Small intestine (tissue), 7 donors: ENCODE results near the gene PIK3C2A. TPM values are rescaled to one million over a fixed set of nuclear protein-coding genes. Genes with fewer than 3 reads are reported as not detected.

Experiments
- DNase-seq, 2 donors: peaks; one replicate each; pipeline versions ENCODE4 v3.0.0 to v3.0.0-alpha.2; 2013
- FAIRE-seq: peaks from 2 replicates; lab custom pipeline; 2012; peaks lifted over from hg19 to GRCh38; lab: Jason Lieb, UNC
- H3K27ac ChIP-seq, 3 donors: one replicate each; pipeline ENCODE4 v1.5.1; 2013; ENCODE audit warnings: low read length in 2 of 3, mild to moderate bottlenecking in 2 of 3, control low read depth in 1 of 3, inconsistent platforms in 1 of 3, low read depth in 1 of 3, moderate library complexity in 1 of 3
- H3K27me3 ChIP-seq, 3 donors: one replicate each; pipeline ENCODE4 v1.6.1; 2013; ENCODE audit warnings: low read length in 3 of 3, inconsistent platforms in 1 of 3; ENCODE audit not compliant: control insufficient read depth in 3 of 3, insufficient read depth in 3 of 3
- H3K36me3 ChIP-seq, 3 donors: one replicate each; pipeline ENCODE4 v1.6.1; 2013; ENCODE audit warnings: low read length in 3 of 3, inconsistent platforms in 1 of 3, low read depth in 1 of 3, mild to moderate bottlenecking in 1 of 3, moderate library complexity in 1 of 3; ENCODE audit not compliant: control insufficient read depth in 3 of 3, insufficient read depth in 2 of 3
- H3K4me1 ChIP-seq, 3 donors: one replicate each; pipeline ENCODE4 v1.6.1; 2013; ENCODE audit warnings: low read length in 2 of 3, inconsistent platforms in 1 of 3, low read depth in 1 of 3, mild to moderate bottlenecking in 1 of 3, moderate library complexity in 1 of 3; ENCODE audit not compliant: control insufficient read depth in 3 of 3, insufficient read depth in 2 of 3
- H3K4me3 ChIP-seq, 3 donors: one replicate each; pipeline ENCODE4 v1.5.1; 2013; ENCODE audit warnings: low read length in 3 of 3, control low read depth in 1 of 3, inconsistent platforms in 1 of 3, low read depth in 1 of 3, mild to moderate bottlenecking in 1 of 3, moderate library complexity in 1 of 3
- H3K9me3 ChIP-seq, 2 donors: one replicate each; pipeline ENCODE4 v1.6.1; 2013; ENCODE audit warnings: low read depth in 1 of 2, low read length in 1 of 2; ENCODE audit not compliant: control insufficient read depth in 2 of 2, insufficient read depth in 1 of 2
- WGBS, 3 donors: extraction: QIAGEN DNeasy Blood & Tissue Kit; methylation state at CpG; one replicate each; pipeline ENCODE4 v1.1.7; 2013; 5-methylcytosine and 5-hydroxymethylcytosine counted together
- polyA plus RNA-seq, 4 donors: library from polyadenylated mRNA; stranded (reverse) in 3 of 4; unstranded in 1 of 4; fragments of 200-250 nt in 3 of 4; fragments of 120-200 nt in 1 of 4; gene quantifications; one replicate each; pipeline versions ENCODE4 v1.2.1 to v1.2.3, GENCODE V29; 2013
- donor health status: healthy with polysubstance abuse.
- donor health status: control.
- donor health status: control.
- donor health status: Bipolar disorder and iron deficiency.
- donor health status: healthy.

The PIK3C2A gene
- polyA plus RNA-seq, 4 donors = 9.7 to 44.0 (median 13.1) TPM

GRCh38 chr11:17224727-17225126 lies 16.9 kb upstream of the PIK3C2A start:
- no peak for DNase-seq
- 82 to 94% (median 83%) methylated on average over 2 of the region's 2 CpGs for WGBS, 3 donors
- H3K4me3 ChIP-seq = no peak overlapping the region
- peaks cover 0 to 3% (median 0%) of the 10 kb centered on the region in 3 donors for H3K4me1 ChIP-seq
- H3K27ac ChIP-seq = no peak overlapping the region
- H3K36me3 ChIP-seq = no peaks in the 10 kb centered on the region
- FAIRE-seq = no peak
- no peaks in the 10 kb centered on the region for H3K27me3 ChIP-seq
- H3K9me3 ChIP-seq = no peaks in the 10 kb centered on the region

GRCh38 chr11:17221968-17222367 lies 14.2 kb upstream of the PIK3C2A start:
- WGBS, 3 donors = 97 to 100% (median 97%) methylated on average over 1 of the region's 1 CpG
- Histone ChIP-seq H3K4me1 (peaks cover 0 to 3% (median 0%) of the 10 kb centered on the region in 3 donors), H3K4me3 (no peak overlapping the region), H3K36me3 (no peaks in the 10 kb centered on the region), H3K27me3 (no peaks in the 10 kb centered on the region), H3K27ac (no peak overlapping the region), H3K9me3 (no peaks in the 10 kb centered on the region)
- no peak for FAIRE-seq
- DNase-seq = no peak

- no peaks in the 10 kb centered on the region for H3K36me3 ChIP-seq
- H3K4me3 ChIP-seq = no peak overlapping the region
- H3K27me3 ChIP-seq = no peaks in the 10 kb centered on the region
- H3K4me1 ChIP-seq = no peaks in the 10 kb centered on the region
- FAIRE-seq = no peak
- H3K27ac ChIP-seq = no peak overlapping the region
- WGBS, 3 donors = 73 to 84% (median 79%) methylated on average over 2 of the region's 2 CpGs
- DNase-seq = peak in 1 of 2 donors; percentile 16
- no peaks in the 10 kb centered on the region for H3K9me3 ChIP-seq
These were observed 11.2 kb upstream of the PIK3C2A start for GRCh38 chr11:17219016-17219415.

- FAIRE-seq = no peak
- Histone ChIP-seq H3K4me3 (no peak overlapping the region), H3K27ac (no peak overlapping the region)
These were observed 10.6 kb upstream of the PIK3C2A start for GRCh38 chr11:17218403-17218802.

GRCh38 chr11:17217401-17217800 lies 9.6 kb upstream of the PIK3C2A start:
- FAIRE-seq = no peak
- no peak overlapping the region for H3K4me3 ChIP-seq
- H3K4me1 ChIP-seq = no peaks in the 10 kb centered on the region
- no peaks in the 10 kb centered on the region for H3K27me3 ChIP-seq
- WGBS, 3 donors = 95 to 97% (median 96%) methylated on average over 3 of the region's 3 CpGs
- no peak for DNase-seq
- no peaks in the 10 kb centered on the region for H3K9me3 ChIP-seq
- H3K36me3 ChIP-seq = no peaks in the 10 kb centered on the region
- no peak overlapping the region for H3K27ac ChIP-seq

More at GRCh38 chr11:17218403-17218802, 10.6 kb upstream of the PIK3C2A start:
- no peak for DNase-seq
- no peaks in the 10 kb centered on the region for H3K27me3 ChIP-seq
- H3K4me1 ChIP-seq = no peaks in the 10 kb centered on the region
- no peaks in the 10 kb centered on the region for H3K9me3 ChIP-seq
- H3K36me3 ChIP-seq = no peaks in the 10 kb centered on the region

GRCh38 chr11:17214338-17214737 lies 6.6 kb upstream of the PIK3C2A start:
- Histone ChIP-seq H3K36me3 (no peaks in the 10 kb centered on the region), H3K27ac (no peak overlapping the region), H3K27me3 (no peaks in the 10 kb centered on the region), H3K9me3 (no peaks in the 10 kb centered on the region), H3K4me3 (no peak overlapping the region), H3K4me1 (peaks cover 0 to 5% (median 0%) of the 10 kb centered on the region in 3 donors)
- no peak for FAIRE-seq
- no peak for DNase-seq

GRCh38 chr11:17211286-17211685 lies 3.5 kb upstream of the PIK3C2A start:
- 65 to 79% (median 79%) methylated on average over 1 of the region's 1 CpG for WGBS, 3 donors

GRCh38 chr11:17209939-17210245 lies 2.1 kb upstream of the PIK3C2A start:
- WGBS, 3 donors = 89 to 100% (median 100%) methylated on average over 1 of the region's 1 CpG
- H3K27ac ChIP-seq = peak overlapping the region in 2 of 3 donors; percentile 36 to 41
- peaks cover 2 to 13% (median 4%) of the 10 kb centered on the region in 3 donors for H3K4me1 ChIP-seq
- H3K4me3 ChIP-seq = no peak overlapping the region
- FAIRE-seq (no peak), DNase-seq (no peak)
- H3K36me3 ChIP-seq = peaks cover 0 to 7% (median 0%) of the 10 kb centered on the region in 3 donors
- no peaks in the 10 kb centered on the region for H3K27me3 ChIP-seq
- no peaks in the 10 kb centered on the region for H3K9me3 ChIP-seq

More at GRCh38 chr11:17211286-17211685, 3.5 kb upstream of the PIK3C2A start:
- Histone ChIP-seq H3K9me3 (no peaks in the 10 kb centered on the region), H3K27ac (no peak overlapping the region), H3K4me3 (no peak overlapping the region), H3K4me1 (peaks cover 2 to 13% (median 4%) of the 10 kb centered on the region in 3 donors), H3K27me3 (no peaks in the 10 kb centered on the region), H3K36me3 (no peaks in the 10 kb centered on the region)
- no peak for FAIRE-seq
- DNase-seq = no peak
